Smooth muscle cell (in vitro differentiated cells): Measurements from ENCODE around the gene LDLRAD1. TPM values are rescaled to one million over a fixed set of nuclear protein-coding genes. Genes with fewer than 3 reads are reported as not detected.
"Not testable (repeated sequence)": the region's sequence is repeated elsewhere in the genome, so short reads cannot be mapped to it uniquely, and the experiment has no call there.

ENCODE experiments used
- DNase-seq: peaks from one replicate; lab custom pipeline; 2025; ENCODE audit not compliant: unreplicated experiment; lab: John Stamatoyannopoulos, UW
- H2AFZ ChIP-seq: fragments of 200-600 bp; sonication (generic); 2 replicates; pipeline ENCODE4 v1.6.0; 2016; ENCODE audit warnings: antibody characterized with exemption, low read depth, mild to moderate bottlenecking
- H3F3A ChIP-seq: fragments of 200-600 bp; sonication (generic); 2 replicates; pipeline ENCODE4 v1.6.0; 2017; ENCODE audit warnings: antibody characterized with exemption, low read depth
- H3K27ac ChIP-seq: fragments of 200-600 bp; sonication (generic); 2 replicates; pipeline ENCODE4 v1.5.1; 2016; ENCODE audit warnings: low read depth, mild to moderate bottlenecking
- H3K27me3 ChIP-seq: fragments of 200-600 bp; sonication (generic); 2 replicates; pipeline ENCODE4 v1.6.1; 2016; ENCODE audit warnings: low read depth, mild to moderate bottlenecking
- H3K36me3 ChIP-seq: fragments of 200-600 bp; sonication (generic); 2 replicates; pipeline ENCODE4 v1.5.1; 2016; ENCODE audit warnings: low read depth
- H3K4me1 ChIP-seq: fragments of 200-600 bp; sonication (generic); 2 replicates; pipeline ENCODE4 v1.5.1; 2016; ENCODE audit warnings: low read depth
- H3K4me2 ChIP-seq: fragments of 200-600 bp; sonication (generic); 2 replicates; pipeline ENCODE4 v1.6.0; 2016; ENCODE audit warnings: mild to moderate bottlenecking
- H3K4me3 ChIP-seq: fragments of 200-600 bp; sonication (generic); 2 replicates; pipeline ENCODE4 v1.5.1; 2016; ENCODE audit warnings: mild to moderate bottlenecking
- H3K79me2 ChIP-seq: fragments of 200-600 bp; sonication (generic); 2 replicates; pipeline ENCODE4 v1.6.0; 2016; ENCODE audit warnings: low read depth, mild to moderate bottlenecking
- H3K9ac ChIP-seq: fragments of 200-600 bp; sonication (generic); 2 replicates; pipeline ENCODE4 v1.6.0; 2016; ENCODE audit warnings: low read depth
- H3K9me3 ChIP-seq: fragments of 200-600 bp; sonication (generic); replicated peaks from 2 replicates; pipeline ENCODE4 v1.5.1; 2016; ENCODE audit warnings: low read depth
- H4K20me1 ChIP-seq: fragments of 200-600 bp; sonication (generic); 2 replicates; pipeline ENCODE4 v1.6.0; 2016; ENCODE audit warnings: low read depth
- CTCF ChIP-seq: fragments of 200-600 bp; sonication (generic); IDR thresholded peaks from 2 replicates; pipeline ENCODE4 v1.5.1; 2017; ENCODE audit warnings: borderline replicate concordance, mild to moderate bottlenecking, antibody characterized with exemption; ENCODE audit not compliant: insufficient read depth, poor library complexity, severe bottlenecking
- WGBS: methylation state at CpG from one replicate; pipeline ENCODE4 v1.1.7; 2016; ENCODE audit warnings: low lambda C conversion rate; 5-methylcytosine and 5-hydroxymethylcytosine counted together
- polyA plus RNA-seq: library from polyadenylated mRNA; unstranded; fragments of >200 nt; fragmentation: Nextera tagmentation; extraction: Ambion mirVana; gene quantifications from 2 replicates; pipeline ENCODE4 v1.2.1, GENCODE V29; 2016
- total RNA-seq: library from RNA; depleted of rRNA; stranded (reverse); fragments of >200 nt; gene quantifications from 2 replicates; pipeline ENCODE4 v1.2.3, GENCODE V29; 2014

LDLRAD1 gene
- total and polyA plus RNA-seq, 2 experiments from 2014 or later: not detected

- Histone ChIP-seq H3K4me2 (no peak overlapping the region), H3K4me1 (no peaks in the 10 kb centered on the region), H2AFZ (no peak overlapping the region), H3K9me3 (no peaks in the 10 kb centered on the region), H3K27me3 (no peaks in the 10 kb centered on the region), H3K27ac (no peak overlapping the region), H3K4me3 (no peak overlapping the region), H3K9ac (no peak overlapping the region), H4K20me1 (no peaks in the 10 kb centered on the region), H3F3A (peaks cover 10% of the 10 kb centered on the region), H3K36me3 (peaks cover 11% of the 10 kb centered on the region), H3K79me2 (no peaks in the 10 kb centered on the region)
- DNase-seq: no peak
- TF ChIP-seq CTCF: no peak
- 72% methylated on average over 5 of the region's 5 CpGs for WGBS
Observed at GRCh38 chr1:54027848-54028247, 9.9 kb upstream of the LDLRAD1 start.

- H3K27ac ChIP-seq, DNase-seq: not testable (repeated sequence)
- 100% methylated on average over 1 of the region's 1 CpG for WGBS
Observed at GRCh38 chr1:54024811-54025210, 6.8 kb upstream of the LDLRAD1 start.

GRCh38 chr1:54024358-54024757 lies 6.4 kb upstream of the LDLRAD1 start:
- WGBS: 92% methylated on average over 2 of the region's 2 CpGs

More at GRCh38 chr1:54024811-54025210, 6.8 kb upstream of the LDLRAD1 start:
- not testable (repeated sequence) for H3K9ac ChIP-seq, H3K27me3 ChIP-seq, H3K79me2 ChIP-seq, H2AFZ ChIP-seq, H3K4me1 ChIP-seq, H3F3A ChIP-seq, H3K36me3 ChIP-seq, H3K4me3 ChIP-seq, H3K9me3 ChIP-seq, H4K20me1 ChIP-seq, H3K4me2 ChIP-seq

GRCh38 chr1:54019562-54020176 lies 1.7 kb upstream of the LDLRAD1 start:
- H3K9me3 ChIP-seq, H3K27me3 ChIP-seq, H3K79me2 ChIP-seq, H3F3A ChIP-seq, DNase-seq, H3K27ac ChIP-seq, H3K4me1 ChIP-seq, H3K9ac ChIP-seq, H3K36me3 ChIP-seq, H2AFZ ChIP-seq, H3K4me3 ChIP-seq, H3K4me2 ChIP-seq, H4K20me1 ChIP-seq: not testable (repeated sequence)
- WGBS: 92% methylated on average over 10 of the region's 10 CpGs

More at GRCh38 chr1:54024358-54024757, 6.4 kb upstream of the LDLRAD1 start:
- Histone ChIP-seq H3K9me3 (no peaks in the 10 kb centered on the region), H4K20me1 (no peaks in the 10 kb centered on the region), H3K4me3 (no peak overlapping the region), H3K27me3 (no peaks in the 10 kb centered on the region), H3K79me2 (no peaks in the 10 kb centered on the region), H2AFZ (no peak overlapping the region), H3K36me3 (no peaks in the 10 kb centered on the region), H3F3A (no peaks in the 10 kb centered on the region), H3K4me1 (no peaks in the 10 kb centered on the region), H3K9ac (no peak overlapping the region), H3K4me2 (no peak overlapping the region), H3K27ac (no peak overlapping the region)
- no peak for DNase-seq
- no peak for TF ChIP-seq CTCF

- no peaks in the 10 kb centered on the region for H3K9me3 ChIP-seq
- H3K4me1 ChIP-seq: no peaks in the 10 kb centered on the region
- H4K20me1 ChIP-seq: no peaks in the 10 kb centered on the region
- no peak overlapping the region for H3K4me2 ChIP-seq
- no peak for DNase-seq
- H3K36me3 ChIP-seq: no peaks in the 10 kb centered on the region
- no peak overlapping the region for H3K27ac ChIP-seq
- H3K79me2 ChIP-seq: no peaks in the 10 kb centered on the region
- no peak for TF ChIP-seq CTCF
- no peaks in the 10 kb centered on the region for H3F3A ChIP-seq
- no peaks in the 10 kb centered on the region for H3K27me3 ChIP-seq
- WGBS: 90% methylated on average over 5 of the region's 5 CpGs
- H2AFZ ChIP-seq: no peak overlapping the region
- no peak overlapping the region for H3K4me3 ChIP-seq
- H3K9ac ChIP-seq: no peak overlapping the region
Observed at GRCh38 chr1:54018635-54019034, 649 bp upstream of the LDLRAD1 start.
